GM23338 (cell line): ENCODE data around the gene MLXIPL.

Source experiments
- CREB1 ChIP-seq: fragments of 250-450 bp; sonication (Bioruptor Pico); IDR thresholded peaks from 2 replicates; pipeline ENCODE4 v1.5.0; 2020; ENCODE audit warnings: low read depth, mild to moderate bottlenecking, moderate library complexity
- CTCF ChIP-seq, 2 experiments: fragments of 200-600 bp in 1 of 2; sonication (generic) in 1 of 2; conservative IDR thresholded peaks; 2 replicates each; pipeline versions ENCODE4 v1.5.1 to v1.6.1; 2016 to 2017; ENCODE audit warnings: antibody characterized with exemption in 2 of 2, low read depth in 2 of 2, mild to moderate bottlenecking in 2 of 2, moderate library complexity in 1 of 2
- ETS1 ChIP-seq: IDR thresholded peaks from 2 replicates; pipeline ENCODE4 v1.6.1; 2016; ENCODE audit warnings: antibody characterized with exemption
- EZH2 ChIP-seq: fragments of 200-600 bp; sonication (generic); IDR thresholded peaks from one replicate; pipeline ENCODE4 v1.8.0; 2017; ENCODE audit warnings: antibody characterized with exemption, mild to moderate bottlenecking, low read depth; ENCODE audit not compliant: unreplicated experiment
- EZH2phosphoT487 ChIP-seq: fragments of 200-600 bp; sonication (generic); IDR thresholded peaks from one replicate; pipeline ENCODE4 v1.8.1; 2018; ENCODE audit warnings: antibody characterized with exemption; ENCODE audit not compliant: unreplicated experiment
- POLR2AphosphoS5 ChIP-seq: IDR thresholded peaks from 2 replicates; pipeline ENCODE4 v1.6.1; 2016; ENCODE audit warnings: antibody characterized with exemption, low read depth
- REST ChIP-seq: IDR thresholded peaks from one replicate; pipeline ENCODE4 v1.6.1; 2018; ENCODE audit warnings: antibody characterized with exemption; ENCODE audit not compliant: unreplicated experiment
- ZNF331 ChIP-seq: fragments of 250-450 bp; sonication (Bioruptor Pico); IDR thresholded peaks from 2 replicates; pipeline ENCODE4 v1.5.0; 2020; ENCODE audit warnings: low read depth, mild to moderate bottlenecking, moderate library complexity
- ZNF462 ChIP-seq: fragments of 250-450 bp; sonication (Bioruptor Pico); IDR thresholded peaks from 2 replicates; pipeline ENCODE4 v1.5.0; 2020; ENCODE audit warnings: mild to moderate bottlenecking, moderate library complexity

- no peak for TF ChIP-seq CTCF (conservative IDR thresholded peaks at IDR 0.05; ENCODE audit: low read depth in 2 of 2)
- TF ChIP-seq ZNF331: no peak
- TF ChIP-seq EZH2: no peak
- no peak for TF ChIP-seq EZH2phosphoT487
- TF ChIP-seq REST: no peak
- TF ChIP-seq POLR2AphosphoS5: no peak
- TF ChIP-seq CREB1 (CRISPR knock-in tag): no peak
- TF ChIP-seq ZNF462 (CRISPR knock-in tag): no peak
- TF ChIP-seq ETS1: no peak
Measured at GRCh38 chr7:73645643-73646174, 21.4 kb upstream of the MLXIPL start.
